NT2/D1 (cell line): Measurements from ENCODE around the gene SLC9A9.

Experiments
- YY1 ChIP-seq: IDR thresholded peaks from 2 replicates; pipeline ENCODE4 v1.6.1; 2011; ENCODE audit not compliant: insufficient read length, insufficient read depth
- ZNF274 ChIP-seq: IDR thresholded peaks from 2 replicates; pipeline ENCODE4 v1.6.1; 2011; ENCODE audit warnings: mild to moderate bottlenecking, low read depth, low read length

GRCh38 chr3:143784446-143784845 is 63.8 kb downstream of the SLC9A9 start:
- no peak for TF ChIP-seq ZNF274
- no peak for TF ChIP-seq YY1
